Skeletal muscle tissue (tissue), 1 donor: Measurements from ENCODE around the gene SRD5A1. TPM values are rescaled to one million over a fixed set of nuclear protein-coding genes. Genes with fewer than 3 reads are reported as not detected.

Experiments
- total RNA-seq: library from RNA; depleted of rRNA; stranded (reverse); fragments of >200 nt; gene quantifications from one replicate; pipeline ENCODE4 v1.2.3, GENCODE V29; 2014

Gene SRD5A1
- total RNA-seq, 1 donor from 2014 or later, result 4.2 TPM

Other genes with a start within 250 kb of the SRD5A1 start
- 0.52 TPM for gene UBE2QL1, start 184.6 kb upstream of the SRD5A1 start, total RNA-seq
- gene NSUN2, start 396 bp upstream of the SRD5A1 start, total RNA-seq, result 30.8 TPM
- gene TENT4A, start 80.0 kb downstream of the SRD5A1 start, total RNA-seq, result 15.1 TPM